ENCODE results near the gene PDE4B.
"Not testable (repeated sequence)": the region's sequence is repeated elsewhere in the genome, so short reads cannot be mapped to it uniquely, and the experiment has no call there.

The PDE4B gene

DNA sequence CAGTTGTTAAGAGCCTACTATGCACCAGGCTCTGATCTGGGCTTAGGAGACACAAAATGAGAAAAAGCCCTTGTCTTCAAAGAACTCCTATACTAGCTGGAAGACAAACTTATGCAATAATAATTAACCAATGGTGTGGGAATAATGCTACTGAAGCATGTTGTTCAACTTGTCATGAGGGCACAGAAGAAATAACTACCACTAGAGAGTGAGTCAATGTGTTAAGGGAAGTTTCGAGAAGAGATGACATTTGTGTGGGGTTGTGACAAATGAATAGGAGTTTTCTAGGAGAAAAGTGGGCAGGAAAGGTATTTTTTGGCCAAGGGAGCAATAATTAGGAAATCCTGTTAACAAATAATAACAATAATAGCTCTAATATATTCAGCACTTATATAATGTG, 205.0 kb downstream of the PDE4B start:
- no peak for DNase-seq

- DNase-seq: no peak
Measured at GRCh38 chr1:65998763-65999583, 206.3 kb downstream of the PDE4B start.

- no peak for DNase-seq
Measured at GRCh38 chr1:66000033-66000637, 207.4 kb downstream of the PDE4B start.

DNA sequence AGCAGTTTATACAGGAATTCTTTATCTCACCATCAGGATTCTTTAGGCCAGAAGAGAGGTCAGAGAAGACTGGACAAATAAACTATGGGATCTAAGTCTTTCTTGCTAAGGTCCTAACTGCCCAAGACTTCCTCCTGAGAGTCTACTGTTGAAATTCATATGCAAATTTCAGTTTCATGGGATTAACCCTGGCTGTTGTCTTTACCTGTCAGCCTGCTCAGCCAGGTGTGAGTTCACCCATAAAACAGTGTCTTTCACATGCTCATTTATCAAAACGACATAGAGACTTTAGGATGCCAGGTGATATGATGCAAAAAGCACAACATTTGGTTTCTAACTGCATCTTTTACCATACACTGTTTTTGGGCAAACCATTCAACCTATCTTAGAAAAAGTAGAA, 211.0 kb downstream of the PDE4B start:
- DNase-seq: no peak

- DNase-seq: not testable (repeated sequence)
Measured at GRCh38 chr1:66006534-66006933, 213.8 kb downstream of the PDE4B start.

DNA sequence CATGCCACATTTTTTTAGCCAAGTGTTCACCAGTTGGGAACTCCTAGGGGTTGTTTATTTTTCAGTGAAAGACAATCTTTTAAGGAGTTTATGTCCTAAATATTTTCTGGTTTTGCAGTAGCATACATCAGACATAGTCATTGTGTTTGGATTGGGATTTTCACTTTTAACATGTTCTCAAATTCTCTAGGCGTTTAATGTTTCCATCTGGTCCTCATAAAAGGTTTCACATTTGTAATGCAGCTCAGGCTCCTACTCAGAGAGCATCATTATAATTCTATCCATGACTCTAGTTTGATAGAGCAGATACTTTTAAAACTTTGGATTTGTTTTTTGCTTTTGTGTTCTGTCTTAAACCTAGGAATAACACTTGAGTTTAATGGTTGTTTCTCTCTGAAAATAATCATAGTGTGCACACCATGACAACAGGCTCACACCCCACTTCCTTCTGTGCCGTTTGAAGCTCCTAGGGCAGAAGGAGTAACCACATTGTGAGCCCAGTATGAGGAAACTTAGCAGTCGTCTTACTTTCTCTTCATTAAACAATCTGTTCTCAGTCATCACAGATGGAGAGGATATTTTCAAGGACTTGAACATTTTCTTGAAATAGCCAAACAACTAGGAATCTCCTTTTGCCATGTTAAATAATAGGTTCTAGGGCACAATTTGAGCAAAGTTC, 219.6 kb downstream of the PDE4B start:
- no peak for DNase-seq

DNA sequence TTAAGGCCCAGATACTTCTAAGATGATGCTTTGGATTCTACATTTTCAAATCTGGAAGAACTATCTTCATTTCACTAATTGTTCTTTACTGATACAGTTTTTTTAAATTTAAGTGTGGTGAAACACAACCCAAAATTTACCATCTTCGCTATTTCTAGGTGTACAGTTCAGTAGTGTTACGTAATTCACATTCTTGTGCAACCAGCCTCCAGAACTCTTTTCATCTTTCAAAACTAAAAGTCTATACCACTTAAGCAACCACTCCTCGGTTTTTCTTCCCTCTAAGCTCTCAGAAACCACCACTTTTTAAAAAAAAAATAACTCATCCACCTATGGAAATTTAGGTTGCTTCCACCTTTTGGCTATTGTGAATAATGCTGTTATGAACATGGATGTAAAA, 220.7 kb downstream of the PDE4B start:
- DNase-seq: no peak

DNA sequence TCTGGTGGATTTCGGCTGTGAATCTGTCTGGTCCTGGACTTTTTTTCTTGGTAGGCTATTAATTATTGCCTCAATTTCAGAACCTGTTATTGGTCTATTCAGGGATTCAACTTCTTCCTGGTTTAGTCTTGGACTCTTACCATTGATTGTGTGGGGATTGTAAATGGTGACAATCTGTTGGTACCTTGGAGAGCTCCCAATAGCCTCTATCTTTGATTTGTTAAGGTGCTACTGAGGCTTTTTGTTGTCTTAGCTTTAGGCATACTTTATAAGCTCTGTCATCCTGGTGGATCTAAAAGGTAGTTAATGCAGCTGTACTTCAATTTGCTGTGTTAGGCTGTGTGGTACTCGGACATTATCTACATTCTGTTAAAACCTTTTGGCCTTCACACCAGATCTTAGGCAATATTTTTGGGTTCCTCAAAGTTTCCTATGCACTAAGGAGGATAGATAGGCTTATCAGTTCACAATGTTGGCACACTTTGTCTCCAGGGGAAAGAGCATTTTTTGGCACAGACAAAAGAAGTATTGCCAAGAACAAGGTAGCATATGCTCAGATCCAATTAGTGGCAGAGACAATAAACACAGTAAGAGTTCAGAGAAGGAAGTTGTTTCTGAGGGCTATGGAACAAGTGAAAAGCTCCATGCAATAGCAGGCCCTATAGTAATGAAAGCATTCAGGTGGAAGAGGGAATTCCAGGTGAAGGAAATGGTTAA, 230.4 kb downstream of the PDE4B start:
- peak; percentile 16 for DNase-seq

DNA sequence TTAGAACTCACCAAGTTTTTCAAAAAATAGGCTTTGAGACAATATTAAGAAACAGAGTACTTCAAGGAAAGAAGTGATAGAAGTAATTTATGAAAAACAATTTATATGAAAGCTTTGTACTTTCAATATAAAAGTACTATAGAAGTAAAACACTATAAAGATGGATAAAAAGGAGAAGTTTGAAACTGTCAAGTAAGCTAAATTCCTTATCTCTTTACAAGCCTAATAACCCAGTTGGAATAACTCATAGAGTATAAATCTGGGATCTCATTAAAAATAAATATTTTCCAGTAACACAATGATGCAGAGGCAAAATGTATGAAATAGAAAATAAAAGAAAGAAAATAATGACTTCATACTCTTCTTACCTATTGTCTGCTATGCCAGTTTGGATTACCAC, 232.5 kb downstream of the PDE4B start:
- no peak for DNase-seq

DNA sequence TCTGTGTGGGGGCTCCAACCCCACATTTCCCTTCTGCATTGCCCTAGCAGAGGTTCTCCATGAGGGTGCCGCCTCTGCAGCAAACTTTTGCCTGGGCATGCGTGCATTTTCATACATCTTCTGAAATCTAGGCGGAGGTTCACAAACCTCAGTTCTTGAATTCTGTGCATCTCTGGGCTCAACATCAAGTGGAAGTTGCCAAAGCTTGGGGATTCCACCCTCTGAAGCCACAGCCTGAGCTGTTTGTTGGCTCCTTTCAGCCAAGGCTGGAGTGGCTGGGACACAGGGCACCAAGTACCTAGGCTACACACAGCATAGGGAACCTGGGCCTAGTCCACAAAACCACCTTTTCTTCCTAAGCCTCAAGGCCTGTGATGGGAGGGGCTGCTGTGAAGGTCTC, 235.3 kb downstream of the PDE4B start:
- no peak for DNase-seq

DNA sequence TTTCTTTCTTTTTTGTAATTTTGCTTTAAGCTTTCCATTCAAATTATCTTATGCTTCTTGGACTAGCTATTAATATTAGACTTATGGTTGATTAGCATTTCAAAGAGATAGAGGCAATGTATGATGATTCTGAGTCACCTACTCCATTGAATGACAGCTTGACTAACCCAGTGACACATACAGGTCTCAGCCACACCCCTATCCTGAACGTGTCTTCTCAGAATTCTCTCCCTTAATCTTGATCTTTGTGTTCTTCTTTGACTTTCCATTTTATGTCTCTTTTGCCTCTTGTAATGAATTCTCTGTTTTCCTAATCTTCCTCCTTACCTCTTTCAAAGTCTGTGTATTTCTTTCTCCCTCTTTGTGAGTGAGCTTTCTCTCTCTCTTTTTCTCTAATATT, 241.1 kb downstream of the PDE4B start:
- no peak for DNase-seq

DNA sequence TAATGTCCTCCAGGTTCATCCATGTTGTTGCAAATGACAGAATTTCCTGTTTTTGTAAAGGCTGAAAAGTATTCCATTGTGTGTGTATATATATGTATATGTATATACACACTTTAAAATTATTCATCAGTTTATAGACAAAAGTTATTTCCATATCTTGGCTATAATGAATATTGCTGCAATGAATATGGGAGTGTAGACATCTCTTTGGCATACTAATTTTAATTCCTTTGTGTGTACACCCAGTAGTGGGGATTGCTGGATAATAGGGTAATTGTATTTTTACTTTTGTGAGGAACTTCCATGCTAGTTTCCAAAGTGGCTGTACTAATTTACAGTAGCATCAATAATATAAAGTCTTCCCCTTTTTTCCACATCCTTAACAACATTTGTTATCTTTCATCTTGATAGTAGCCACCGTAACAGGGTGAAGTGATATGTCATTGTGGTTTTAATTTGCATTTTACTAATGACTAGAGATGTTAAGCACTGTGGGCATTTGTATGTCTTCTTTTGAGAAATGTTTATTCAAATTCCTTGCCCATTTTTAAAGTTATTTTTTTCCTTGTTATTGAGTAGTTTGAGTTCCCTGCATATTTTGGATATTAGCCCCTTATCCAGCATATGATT, 243.0 kb downstream of the PDE4B start:
- DNase-seq: no peak

GRCh38 chr1:66041654-66042053, 249.0 kb downstream of the PDE4B start:
- DNase-seq: peak; percentile 0

GRCh38 chr1:66043186-66043585, 250.5 kb downstream of the PDE4B start:
- no peak for DNase-seq

- no peak for DNase-seq
Measured at GRCh38 chr1:66044912-66045311, 252.2 kb downstream of the PDE4B start.

DNA sequence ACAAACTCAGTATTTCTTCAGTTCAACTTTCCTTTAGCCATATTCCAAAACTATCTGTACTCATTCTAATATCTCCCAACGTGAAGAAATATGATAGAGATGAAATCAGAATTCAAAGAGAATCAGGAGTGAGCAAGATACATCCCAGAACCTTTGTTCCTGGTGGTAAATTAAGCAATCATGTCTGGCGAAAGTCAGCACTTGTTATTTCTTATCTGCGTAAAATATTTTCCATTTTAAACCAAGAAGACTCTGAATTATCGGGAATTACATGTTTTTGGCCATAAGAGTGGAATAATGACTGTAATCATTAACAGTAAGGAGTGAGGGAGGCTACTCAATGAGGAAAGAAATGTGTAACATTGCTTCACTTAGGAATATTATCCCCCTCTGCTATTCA, 253.7 kb downstream of the PDE4B start:
- no peak for DNase-seq

DNA sequence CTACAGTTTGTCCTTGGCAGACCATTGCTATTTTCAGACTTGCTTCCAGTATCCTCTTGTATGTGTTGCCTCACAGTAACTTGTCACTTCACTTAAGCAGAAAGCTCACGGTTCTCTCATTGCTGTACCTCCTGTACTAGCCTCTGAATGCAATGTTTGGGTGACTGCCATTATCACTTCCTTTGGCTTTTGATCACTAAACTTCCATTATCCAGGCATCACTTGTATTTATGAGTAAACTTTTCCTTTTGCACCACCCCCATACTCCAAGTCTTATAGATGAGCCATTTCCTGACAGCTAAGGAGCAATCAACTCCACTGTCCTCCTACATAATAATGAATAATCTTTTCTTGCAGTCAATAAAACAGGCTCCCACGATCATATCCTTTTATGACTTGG, 255.3 kb downstream of the PDE4B start:
- peak; percentile 1 for DNase-seq

DNA sequence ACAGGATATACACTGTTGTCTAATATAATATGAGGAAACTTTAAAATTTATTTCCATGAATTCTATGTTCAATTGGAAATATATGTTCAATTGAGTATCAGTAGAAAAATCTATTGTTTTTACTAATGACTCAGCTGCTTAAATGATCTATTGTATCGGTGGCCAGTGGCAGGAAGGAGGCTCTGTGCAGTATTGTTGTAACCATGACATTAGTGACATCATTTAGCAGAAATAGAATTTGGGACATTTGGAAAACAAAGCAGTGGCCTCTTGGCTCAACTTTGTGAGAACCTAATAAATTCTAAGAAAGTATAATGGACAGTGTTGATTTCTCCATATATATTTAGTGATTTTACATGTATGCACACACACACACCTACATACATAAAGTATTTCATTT, 257.4 kb downstream of the PDE4B start:
- DNase-seq: no peak

GRCh38 chr1:66050633-66051032, 257.9 kb downstream of the PDE4B start:
- DNase-seq: no peak

DNA sequence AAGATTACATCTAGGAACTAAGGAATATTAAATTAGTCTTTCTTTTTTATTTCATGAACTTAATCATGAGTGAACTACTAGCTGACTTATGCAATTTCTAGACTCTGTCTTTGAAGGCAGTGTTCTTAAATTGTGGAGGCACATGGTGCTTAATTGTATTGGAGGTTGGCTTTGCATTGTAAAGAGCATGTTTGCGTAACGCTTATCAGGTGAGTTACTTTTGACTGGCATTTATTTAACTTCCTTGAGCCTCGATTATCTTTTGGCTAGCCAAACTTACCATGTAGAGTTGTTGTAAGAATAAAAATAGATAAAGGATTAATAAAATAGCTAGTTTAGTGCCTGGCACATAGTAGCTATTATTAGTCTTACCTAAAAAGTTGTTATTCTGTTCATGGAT, 262.4 kb downstream of the PDE4B start:
- no peak for DNase-seq

GRCh38 chr1:66057448-66057847, 264.8 kb downstream of the PDE4B start:
- DNase-seq: not testable (repeated sequence)

- DNase-seq: no peak
Measured at GRCh38 chr1:66058558-66058957, 265.9 kb downstream of the PDE4B start.

- not testable (repeated sequence) for DNase-seq
Measured at GRCh38 chr1:66067219-66067618, 274.5 kb downstream of the PDE4B start.
